ENCODE measurements around the gene MYO1E.
A peak's percentile ranks its signal among the peaks of the same experiment; 100 is the strongest.

Gene MYO1E

GRCh38 chr15:59317211-59317610 lies 55.5 kb downstream of the MYO1E start:
- Histone ChIP-seq H3K9me2 (replicated peaks; ENCODE audit: insufficient read depth, low read length) (no peaks in the 10 kb centered on the region), H4K20me1 (ENCODE audit: low read depth, low read length) (peaks cover 55% of the 10 kb centered on the region), H3K27ac (ENCODE audit: low read depth, low read length) (no peak overlapping the region), H3K4me3 (ENCODE audit: insufficient read depth, low read length, poor library complexity, severe bottlenecking) (no peak overlapping the region), H3K4me2 (ENCODE audit: low read depth, low read length, poor library complexity, severe bottlenecking) (no peak overlapping the region), H3K79me2 (ENCODE audit: insufficient read depth, low read length) (peaks cover 100% of the 10 kb centered on the region), H3K36me3 (ENCODE audit: low read length) (peaks cover 5% of the 10 kb centered on the region; the same call in 1 of the 2 replicates), H2AFZ (ENCODE audit: low read depth, low read length, severe bottlenecking) (no peak overlapping the region), H3K9me3 (ENCODE audit: insufficient read depth, low read length) (no peaks in the 10 kb centered on the region), H3K9ac (ENCODE audit: low read length) (no peak overlapping the region), H3F3A (ENCODE audit: insufficient read depth) (peaks cover 31% of the 10 kb centered on the region; the same call in 1 of the 2 replicates), H3K27me3 (ENCODE audit: low read length) (no peaks in the 10 kb centered on the region)
- TF ChIP-seq CTCF (IDR thresholded peaks at IDR 0.05; ENCODE audit: insufficient read depth, low read length, poor library complexity, severe bottlenecking) (no peak), EZH2phosphoT487 (conservative IDR thresholded peaks at IDR 0.05; ENCODE audit: low read length) (no peak)

DNA sequence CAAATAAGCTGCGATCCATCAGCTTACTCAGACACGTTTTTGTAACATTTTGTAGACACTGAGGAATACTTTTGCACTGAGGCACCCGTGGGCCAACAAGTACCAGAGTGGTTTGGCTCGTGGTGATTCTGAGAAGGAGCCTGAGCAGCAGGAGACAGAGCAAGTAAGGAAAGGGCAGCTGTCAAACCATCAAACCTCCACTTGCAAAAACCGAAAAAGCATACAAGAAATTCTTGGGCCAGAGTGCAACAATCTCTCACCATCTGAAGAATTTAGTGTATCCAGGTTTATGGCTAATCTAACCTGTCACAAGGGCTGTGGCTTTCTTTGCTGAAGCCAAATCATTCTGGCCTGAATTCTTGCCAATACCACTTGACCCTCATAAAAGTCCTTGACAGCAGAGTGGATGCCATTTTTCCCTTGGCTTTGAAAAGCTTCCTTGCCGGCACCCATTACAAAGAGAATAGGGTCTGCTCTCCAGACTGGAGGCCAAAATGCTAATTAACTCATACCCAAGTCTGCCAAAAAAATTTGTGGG lies 56.7 kb downstream of the MYO1E start:
- H2AFZ ChIP-seq (ENCODE audit: low read depth, low read length, severe bottlenecking): no peak overlapping the region
- H3K4me2 ChIP-seq (ENCODE audit: low read depth, low read length, poor library complexity, severe bottlenecking): peak overlapping the region; percentile 29
- H3K9me2 ChIP-seq (replicated peaks; ENCODE audit: insufficient read depth, low read length): no peaks in the 10 kb centered on the region
- H3K4me3 ChIP-seq (ENCODE audit: insufficient read depth, low read length, poor library complexity, severe bottlenecking): no peak overlapping the region
- no peaks in the 10 kb centered on the region for H3K9me3 ChIP-seq (ENCODE audit: insufficient read depth, low read length)
- H4K20me1 ChIP-seq (ENCODE audit: low read depth, low read length): peaks cover 53% of the 10 kb centered on the region
- peaks cover 3% of the 10 kb centered on the region; the same call in 1 of the 2 replicates for H3K36me3 ChIP-seq (ENCODE audit: low read length)
- H3K27ac ChIP-seq (ENCODE audit: low read depth, low read length): peak overlapping the region; percentile 30; the same call in 1 of the 2 replicates
- H3K27me3 ChIP-seq (ENCODE audit: low read length): no peaks in the 10 kb centered on the region
- peaks cover 40% of the 10 kb centered on the region; the same call in 1 of the 2 replicates for H3F3A ChIP-seq (ENCODE audit: insufficient read depth)
- TF ChIP-seq CTCF (IDR thresholded peaks at IDR 0.05; ENCODE audit: insufficient read depth, low read length, poor library complexity, severe bottlenecking) (no peak), EZH2phosphoT487 (conservative IDR thresholded peaks at IDR 0.05; ENCODE audit: low read length) (no peak)
- no peak overlapping the region for H3K9ac ChIP-seq (ENCODE audit: low read length)
- peaks cover 100% of the 10 kb centered on the region for H3K79me2 ChIP-seq (ENCODE audit: insufficient read depth, low read length)

DNA sequence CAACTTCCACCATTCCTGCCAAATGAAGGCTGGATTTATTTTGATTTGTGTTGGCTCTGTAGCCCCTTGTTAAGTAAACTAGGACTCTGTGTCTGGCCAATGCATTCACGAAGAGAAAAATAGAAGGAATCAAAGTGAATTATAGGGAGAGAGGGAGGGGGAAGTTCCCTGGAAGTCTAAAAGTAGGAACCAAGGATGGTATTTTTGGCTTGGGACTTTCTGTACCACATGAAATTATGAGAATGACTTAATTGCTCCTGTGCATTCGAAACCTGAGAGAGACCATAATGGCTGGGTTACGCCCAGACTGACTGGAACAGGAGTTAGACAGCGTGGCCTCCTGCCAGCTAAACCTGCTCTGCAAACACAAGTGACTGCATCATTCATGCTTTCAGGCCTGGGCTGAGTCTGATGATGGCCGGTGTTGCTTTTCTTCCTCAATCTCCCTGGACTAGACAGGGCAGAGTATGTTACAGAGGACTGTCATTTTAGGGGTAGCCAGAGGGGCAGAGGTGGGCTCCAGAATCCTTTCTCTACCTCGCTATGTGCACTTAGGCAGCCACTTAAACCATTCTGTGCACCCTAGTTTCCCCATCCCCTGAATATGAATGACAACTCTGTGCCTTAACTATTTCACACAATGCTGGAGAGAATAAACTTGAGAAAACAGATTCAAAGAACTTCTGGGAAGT lies 58.9 kb downstream of the MYO1E start:
- no peaks in the 10 kb centered on the region for H3K9me3 ChIP-seq (ENCODE audit: insufficient read depth, low read length)
- H3K36me3 ChIP-seq (ENCODE audit: low read length): peaks cover 3% of the 10 kb centered on the region; the same call in 1 of the 2 replicates
- no peak overlapping the region for H2AFZ ChIP-seq (ENCODE audit: low read depth, low read length, severe bottlenecking)
- H3K79me2 ChIP-seq (ENCODE audit: insufficient read depth, low read length): peaks cover 100% of the 10 kb centered on the region
- peaks cover 38% of the 10 kb centered on the region for H4K20me1 ChIP-seq (ENCODE audit: low read depth, low read length)
- peaks cover 50% of the 10 kb centered on the region; the same call in 1 of the 2 replicates for H3F3A ChIP-seq (ENCODE audit: insufficient read depth)
- H3K9me2 ChIP-seq (replicated peaks; ENCODE audit: insufficient read depth, low read length): no peaks in the 10 kb centered on the region
- H3K27ac ChIP-seq (ENCODE audit: low read depth, low read length): peak overlapping the region; percentile 30
- H3K4me2 ChIP-seq (ENCODE audit: low read depth, low read length, poor library complexity, severe bottlenecking): peak overlapping the region; percentile 32
- H3K27me3 ChIP-seq (ENCODE audit: low read length): no peaks in the 10 kb centered on the region
- no peak overlapping the region for H3K4me3 ChIP-seq (ENCODE audit: insufficient read depth, low read length, poor library complexity, severe bottlenecking)
- TF ChIP-seq CTCF (IDR thresholded peaks at IDR 0.05; ENCODE audit: insufficient read depth, low read length, poor library complexity, severe bottlenecking): no peak
- H3K9ac ChIP-seq (ENCODE audit: low read length): no peak overlapping the region
